Ectodermal cell (in vitro differentiated cells): ENCODE data around the gene STBD1.
"Not testable (repeated sequence)": the region's sequence is repeated elsewhere in the genome, so short reads cannot be mapped to it uniquely, and the experiment has no call there.

Experiments
- H3K27ac ChIP-seq: 2 replicates; pipeline ENCODE4 v1.7.0; 2013; ENCODE audit warnings: mild to moderate bottlenecking, low read depth, low read length; ENCODE audit not compliant: insufficient read depth, poor library complexity, severe bottlenecking
- H3K27me3 ChIP-seq: 2 replicates; pipeline ENCODE4 v1.7.0; 2013; ENCODE audit warnings: mild to moderate bottlenecking, low read length; ENCODE audit not compliant: insufficient read depth, control insufficient read depth, poor library complexity, severe bottlenecking
- H3K36me3 ChIP-seq: one replicate; pipeline ENCODE4 v1.7.0; 2013; ENCODE audit warnings: low read length; ENCODE audit not compliant: control insufficient read depth, insufficient read depth
- H3K4me1 ChIP-seq: one replicate; pipeline ENCODE4 v1.7.0; 2013; ENCODE audit warnings: low read length; ENCODE audit not compliant: control insufficient read depth, insufficient read depth
- H3K4me3 ChIP-seq: 2 replicates; pipeline ENCODE4 v1.7.0; 2013; ENCODE audit warnings: low read depth, low read length, control low read depth; ENCODE audit not compliant: insufficient read depth
- H3K9me3 ChIP-seq: 2 replicates; pipeline ENCODE4 v1.7.0; 2013; ENCODE audit warnings: mild to moderate bottlenecking, low read length, moderate library complexity; ENCODE audit not compliant: control insufficient read depth
- WGBS, 2 experiments: methylation state at CpG; one replicate each; pipeline ENCODE4 v1.1.7; 2013; ENCODE audit warnings: missing lambda C conversion rate in 2 of 2; 5-methylcytosine and 5-hydroxymethylcytosine counted together

The STBD1 gene

GRCh38 chr4:76282941-76283689, 23.4 kb upstream of the STBD1 start:
- Histone ChIP-seq H3K4me3 (no peak overlapping the region), H3K4me1 (peaks cover 3% of the 10 kb centered on the region), H3K27me3 (no peaks in the 10 kb centered on the region), H3K36me3 (no peaks in the 10 kb centered on the region), H3K27ac (no peak overlapping the region), H3K9me3 (no peaks in the 10 kb centered on the region)
- WGBS, 2 experiments = 96% methylated on average over 6 of the region's 6 CpGs

GRCh38 chr4:76283900-76284299, 22.6 kb upstream of the STBD1 start:
- H3K27me3 ChIP-seq = no peaks in the 10 kb centered on the region
- 76 to 80% methylated on average over 3 to 4 of the region's 4 CpGs for WGBS, 2 experiments
- H3K36me3 ChIP-seq = no peaks in the 10 kb centered on the region
- no peaks in the 10 kb centered on the region for H3K9me3 ChIP-seq
- H3K27ac ChIP-seq = no peak overlapping the region
- no peak overlapping the region for H3K4me3 ChIP-seq
- peaks cover 3% of the 10 kb centered on the region for H3K4me1 ChIP-seq

- not testable (repeated sequence) for H3K4me3 ChIP-seq, H3K9me3 ChIP-seq, H3K27ac ChIP-seq, H3K4me1 ChIP-seq, H3K27me3 ChIP-seq, H3K36me3 ChIP-seq
- 90 to 98% methylated on average over 3 of the region's 3 CpGs for WGBS, 2 experiments
These were observed 18.7 kb upstream of the STBD1 start for GRCh38 chr4:76287811-76288210.

GRCh38 chr4:76292730-76293129, 13.8 kb upstream of the STBD1 start:
- Histone ChIP-seq H3K36me3 (no peaks in the 10 kb centered on the region), H3K9me3 (no peaks in the 10 kb centered on the region), H3K27me3 (no peaks in the 10 kb centered on the region), H3K4me1 (no peaks in the 10 kb centered on the region), H3K4me3 (no peak overlapping the region), H3K27ac (no peak overlapping the region)
- 97% methylated on average over 3 of the region's 3 CpGs for WGBS, 2 experiments

- Histone ChIP-seq H3K27me3 (no peaks in the 10 kb centered on the region), H3K9me3 (no peaks in the 10 kb centered on the region), H3K4me1 (no peaks in the 10 kb centered on the region), H3K27ac (no peak overlapping the region), H3K36me3 (no peaks in the 10 kb centered on the region), H3K4me3 (no peak overlapping the region)
- WGBS, 2 experiments = 90 to 92% methylated on average over 2 of the region's 2 CpGs
These were observed 12.8 kb upstream of the STBD1 start for GRCh38 chr4:76293772-76294171.

GRCh38 chr4:76296286-76296820, 10.2 kb upstream of the STBD1 start:
- Histone ChIP-seq H3K27ac (no peak overlapping the region), H3K9me3 (no peaks in the 10 kb centered on the region), H3K27me3 (no peaks in the 10 kb centered on the region), H3K36me3 (no peaks in the 10 kb centered on the region), H3K4me3 (no peak overlapping the region), H3K4me1 (no peaks in the 10 kb centered on the region)
- whole genome bisulfite sequencing, 2 experiments = 91 to 96% methylated on average over 3 of the region's 3 CpGs

- Histone ChIP-seq H3K4me3 (no peak overlapping the region), H3K9me3 (no peaks in the 10 kb centered on the region), H3K36me3 (no peaks in the 10 kb centered on the region), H3K27me3 (no peaks in the 10 kb centered on the region), H3K27ac (no peak overlapping the region), H3K4me1 (no peaks in the 10 kb centered on the region)
These were observed 8.3 kb upstream of the STBD1 start for GRCh38 chr4:76298227-76298626.

GRCh38 chr4:76300012-76300411, 6.5 kb upstream of the STBD1 start:
- no peak overlapping the region for H3K27ac ChIP-seq
- WGBS, 2 experiments = 95 to 98% methylated on average over 4 of the region's 4 CpGs
- no peak overlapping the region for H3K4me3 ChIP-seq
- no peaks in the 10 kb centered on the region for H3K4me1 ChIP-seq
- peaks cover 4% of the 10 kb centered on the region for H3K27me3 ChIP-seq
- no peaks in the 10 kb centered on the region for H3K36me3 ChIP-seq
- H3K9me3 ChIP-seq = no peaks in the 10 kb centered on the region

GRCh38 chr4:76301068-76301774, 5.3 kb upstream of the STBD1 start:
- Histone ChIP-seq H3K9me3 (no peaks in the 10 kb centered on the region), H3K4me1 (no peaks in the 10 kb centered on the region), H3K27me3 (peaks cover 15% of the 10 kb centered on the region), H3K36me3 (no peaks in the 10 kb centered on the region), H3K27ac (no peak overlapping the region), H3K4me3 (no peak overlapping the region)
- 88 to 93% methylated on average over 4 of the region's 4 CpGs for WGBS, 2 experiments

GRCh38 chr4:76301775-76302162, 4.8 kb upstream of the STBD1 start:
- Histone ChIP-seq H3K4me1 (no peaks in the 10 kb centered on the region), H3K36me3 (no peaks in the 10 kb centered on the region), H3K27ac (no peak overlapping the region), H3K9me3 (no peaks in the 10 kb centered on the region), H3K27me3 (peaks cover 15% of the 10 kb centered on the region), H3K4me3 (no peak overlapping the region)
- WGBS, 2 experiments = 89% methylated on average over 1 of the region's 1 CpG; no CpG with 5 or more reads in 1 of the 2 experiments
